GM12875 (cell line): ENCODE measurements around the gene SLC1A1.

ENCODE experiments used
- H3K4me3 ChIP-seq: one replicate; pipeline ENCODE4 v1.5.1; 2011; ENCODE audit warnings: low read depth, low read length, control low read depth
- CTCF ChIP-seq: IDR thresholded peaks from 2 replicates; pipeline ENCODE4 v1.5.1; 2011; ENCODE audit warnings: low read depth, mild to moderate bottlenecking, control low read depth, inconsistent platforms, low read length, moderate library complexity, borderline replicate concordance; ENCODE audit not compliant: insufficient read depth

SLC1A1 gene

GRCh38 chr9:4615251-4615650, 125.0 kb downstream of the SLC1A1 start:
- no peak for TF ChIP-seq CTCF

GRCh38 chr9:4615778-4616177, 125.5 kb downstream of the SLC1A1 start:
- TF ChIP-seq CTCF = no peak
- no peak overlapping the region for H3K4me3 ChIP-seq

More at GRCh38 chr9:4615251-4615650, 125.0 kb downstream of the SLC1A1 start:
- H3K4me3 ChIP-seq = no peak overlapping the region

- H3K4me3 ChIP-seq = no peak overlapping the region
- TF ChIP-seq CTCF = no peak
Measured at GRCh38 chr9:4617752-4618151, 127.5 kb downstream of the SLC1A1 start.

- H3K4me3 ChIP-seq = no peak overlapping the region
- TF ChIP-seq CTCF = no peak
Measured at GRCh38 chr9:4618700-4619099, 128.4 kb downstream of the SLC1A1 start.

- H3K4me3 ChIP-seq = no peak overlapping the region
- TF ChIP-seq CTCF = no peak
Measured at GRCh38 chr9:4620057-4620765, 129.9 kb downstream of the SLC1A1 start.

GRCh38 chr9:4620881-4621555, 130.8 kb downstream of the SLC1A1 start:
- no peak overlapping the region for H3K4me3 ChIP-seq
- no peak for TF ChIP-seq CTCF

- H3K4me3 ChIP-seq = no peak overlapping the region
- TF ChIP-seq CTCF = no peak
Measured at GRCh38 chr9:4622016-4622415, 131.7 kb downstream of the SLC1A1 start.
